HG03103 (cell line): ENCODE data around the gene GINS2.

Experiments
- ATAC-seq: cut with Tn5 transposase; IDR thresholded peaks from one replicate; pipeline ENCODE4 v1.9.1; 2021; ENCODE audit warnings: low read depth; ENCODE audit not compliant: unreplicated experiment

GINS2 gene

DNA sequence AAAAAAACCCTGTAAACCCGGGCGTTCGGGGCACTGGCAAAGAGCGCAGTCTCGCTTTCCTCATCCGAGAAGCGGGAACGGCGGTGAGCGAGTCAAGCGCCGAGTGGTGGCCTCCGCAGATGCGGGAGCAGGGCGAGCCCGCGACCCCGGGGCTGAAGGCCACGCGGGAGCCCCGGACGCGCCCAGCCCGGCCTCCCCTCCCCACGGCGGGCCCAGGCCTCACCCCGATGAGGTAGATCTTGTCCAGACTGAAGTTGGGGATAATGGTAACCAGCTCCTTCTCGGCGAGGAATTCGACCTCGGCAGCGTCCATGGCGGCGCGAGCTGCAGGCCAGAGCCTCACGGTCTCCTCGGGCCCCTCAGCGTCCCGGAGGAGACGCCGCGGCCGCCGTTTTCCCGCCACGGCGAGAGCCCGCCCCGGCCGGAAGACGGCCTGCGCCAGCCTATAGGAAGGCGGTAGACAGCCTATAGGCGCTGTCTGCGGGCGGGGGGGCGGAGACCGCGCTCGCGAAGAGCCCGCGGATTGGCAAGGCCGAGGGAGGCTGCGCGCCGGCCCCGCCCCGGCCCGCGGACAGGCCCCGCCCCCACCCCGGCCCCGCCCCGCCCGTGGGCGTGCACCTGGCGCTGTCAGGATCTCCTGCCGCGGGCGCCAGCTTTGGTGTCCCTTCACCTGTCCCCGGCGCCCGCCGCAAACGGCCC is at the start of gene GINS2:
GINS2 (minus strand) TSS at position 369 of the 699 bp plus-strand sequence; CDS start at position 313, 56 bp downstream.
- ATAC-seq: peak; percentile 94

DNA sequence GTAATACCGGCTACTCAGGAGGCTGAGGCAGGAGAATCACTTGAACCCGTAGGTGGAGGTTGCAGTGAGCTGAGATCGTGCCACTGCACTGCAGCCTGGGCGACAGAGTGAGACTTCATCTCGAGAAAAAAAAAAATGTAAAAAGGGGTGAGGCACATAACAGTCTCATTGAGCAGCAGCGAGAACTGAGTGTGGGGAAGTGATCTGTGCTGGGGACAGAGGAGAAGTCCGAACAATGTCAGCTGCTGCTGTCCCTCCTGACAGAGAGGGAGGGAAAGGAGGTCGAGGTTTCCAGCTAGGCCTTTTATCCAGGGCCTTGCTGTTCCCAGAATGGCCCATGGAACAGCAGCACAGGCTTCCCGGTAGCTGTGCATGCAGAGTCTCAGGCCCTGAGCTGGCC is 48.2 kb upstream of the GINS2 start:
- no peak for ATAC-seq

DNA sequence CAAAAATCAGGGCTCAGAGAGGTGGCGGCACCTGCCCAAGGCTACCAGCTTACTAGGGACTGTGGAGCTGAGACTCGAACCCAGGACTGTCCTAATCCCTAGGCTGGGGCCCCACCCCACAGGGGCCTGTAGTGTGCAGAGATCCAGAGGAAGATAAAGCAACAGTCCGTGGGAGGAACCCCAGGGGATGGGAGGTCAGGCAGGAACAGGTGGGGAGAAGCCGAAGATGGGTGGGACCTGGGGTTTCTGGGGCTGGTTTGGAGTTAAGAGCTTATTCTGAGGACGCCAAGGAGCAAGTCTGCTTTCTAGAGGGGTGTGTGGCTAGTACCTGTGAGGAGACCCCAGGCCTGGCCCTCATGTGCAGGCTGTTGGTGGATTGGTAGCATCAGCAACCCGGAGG is 47.2 kb upstream of the GINS2 start:
- no peak for ATAC-seq

DNA sequence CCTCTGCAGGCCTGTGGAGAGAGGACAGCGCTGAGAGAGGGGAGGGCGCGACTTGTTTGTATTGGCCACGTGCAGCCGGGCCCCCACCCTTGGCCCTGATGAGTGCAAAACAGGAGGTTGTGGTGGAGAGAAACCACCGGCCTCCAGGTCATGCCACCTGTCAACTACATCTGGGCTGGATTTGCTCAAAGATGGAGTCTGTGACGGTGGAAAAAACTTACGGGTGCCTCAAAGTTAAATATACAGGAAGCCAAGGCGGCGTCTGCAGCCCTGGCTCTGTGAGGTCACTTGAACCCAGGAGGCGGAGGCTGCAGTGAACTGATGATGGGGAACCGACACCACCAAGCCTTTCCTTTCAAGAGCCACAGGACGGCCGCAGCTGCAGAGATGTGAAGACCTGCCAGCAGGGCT is 46.5 kb upstream of the GINS2 start:
- ATAC-seq: no peak

DNA sequence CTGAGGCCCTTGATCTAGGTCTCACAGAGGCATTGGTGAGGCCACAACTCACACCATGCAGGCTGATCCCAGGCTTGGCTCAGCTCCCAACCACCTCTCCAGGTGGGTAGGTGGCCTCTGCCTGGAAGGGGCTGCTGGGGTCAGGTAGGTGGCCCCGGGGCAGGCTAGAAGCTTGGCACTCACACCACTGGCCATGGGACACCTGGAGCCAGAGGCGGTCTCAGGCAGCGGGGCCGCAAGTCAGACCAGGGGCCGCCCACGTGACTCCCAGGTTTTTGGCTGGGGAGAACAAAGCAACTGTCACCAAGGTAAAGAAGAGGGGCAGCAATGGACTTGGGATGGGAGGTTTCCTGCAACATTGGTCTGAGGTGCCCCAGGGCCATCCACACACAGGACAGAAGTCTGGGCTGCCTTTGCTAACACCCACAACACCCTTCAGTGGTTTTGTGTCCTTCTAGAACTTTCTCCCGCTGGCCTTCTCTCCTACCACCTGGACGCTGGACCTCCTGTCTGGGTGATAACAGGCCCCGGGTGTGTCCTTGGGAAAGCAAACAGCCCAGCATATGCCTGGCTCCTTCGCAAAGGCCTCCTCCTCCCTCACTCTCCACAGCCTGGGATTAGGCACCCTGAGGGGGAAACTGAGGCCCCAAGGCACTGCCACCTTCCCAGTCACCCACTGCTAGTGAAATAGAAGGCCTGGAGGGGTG is 45.7 kb upstream of the GINS2 start:
- no peak for ATAC-seq

DNA sequence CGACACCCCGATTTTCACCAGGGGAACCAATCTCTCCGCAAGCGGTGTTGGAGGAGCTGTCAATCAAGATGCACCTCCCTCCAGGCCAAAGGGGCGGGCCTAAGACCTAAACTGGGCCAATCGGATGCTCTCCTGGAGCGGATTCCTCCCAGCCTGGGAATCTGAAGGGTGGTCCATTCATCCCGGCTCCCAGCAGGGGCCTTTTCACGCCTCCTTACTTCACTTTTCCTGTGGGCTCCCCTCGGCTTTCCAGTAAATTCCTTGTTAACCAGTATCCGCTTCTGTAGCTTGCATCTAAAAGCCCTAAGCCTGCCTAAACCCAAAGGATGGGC is 45.1 kb upstream of the GINS2 start:
- no peak for ATAC-seq

DNA sequence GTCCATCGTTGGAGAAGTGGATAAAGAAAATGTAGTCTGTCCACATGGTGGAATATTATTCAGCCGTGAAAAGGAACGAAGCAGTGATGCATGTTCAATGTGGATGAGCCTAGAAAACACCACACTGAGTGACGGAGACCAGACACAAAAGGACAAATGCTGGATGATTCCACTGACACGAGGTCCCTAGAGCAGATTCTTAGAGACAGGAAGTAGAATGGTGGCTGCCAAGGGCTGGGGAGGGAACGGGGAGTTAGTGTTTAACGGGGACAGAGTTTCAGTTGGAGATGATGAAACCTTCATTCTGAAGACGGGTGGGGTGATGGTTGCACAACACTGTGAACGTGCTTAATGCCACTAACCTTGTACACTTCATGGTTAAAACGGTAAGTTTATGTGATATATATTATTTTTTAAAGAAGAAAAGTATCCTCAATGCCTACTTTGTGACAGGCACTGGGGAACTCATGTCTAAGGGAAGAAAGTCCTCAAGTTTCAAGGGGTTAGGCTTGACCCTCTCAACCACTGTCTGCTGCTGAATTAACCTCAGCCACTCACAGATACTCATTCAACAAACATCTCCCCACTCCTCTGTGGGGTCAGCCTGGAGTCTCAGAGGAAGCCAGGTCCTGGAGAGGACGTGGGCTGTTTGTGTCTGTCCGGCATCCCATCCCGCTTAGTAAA is 44.5 kb upstream of the GINS2 start:
- no peak for ATAC-seq

DNA sequence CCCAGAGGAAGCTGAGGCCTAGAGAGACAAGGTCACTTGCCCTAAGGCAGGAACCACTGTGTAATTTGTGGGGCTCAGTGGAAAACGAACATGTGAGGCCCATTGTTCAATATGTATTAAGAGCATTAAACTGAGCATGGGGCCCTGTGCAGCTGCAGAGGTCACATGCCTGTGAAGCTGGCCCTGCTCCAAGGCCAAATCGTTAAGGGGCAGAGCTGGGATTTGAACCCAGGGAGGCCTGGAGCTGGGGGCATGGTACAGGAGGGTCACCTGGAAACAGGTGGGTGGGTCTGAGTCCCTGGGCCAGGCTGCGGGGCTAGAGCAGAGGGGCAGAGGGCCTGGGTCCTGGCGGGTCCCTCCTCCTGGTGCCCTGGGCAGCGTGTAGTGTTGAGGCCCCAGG is 42.4 kb upstream of the GINS2 start:
- ATAC-seq: no peak

DNA sequence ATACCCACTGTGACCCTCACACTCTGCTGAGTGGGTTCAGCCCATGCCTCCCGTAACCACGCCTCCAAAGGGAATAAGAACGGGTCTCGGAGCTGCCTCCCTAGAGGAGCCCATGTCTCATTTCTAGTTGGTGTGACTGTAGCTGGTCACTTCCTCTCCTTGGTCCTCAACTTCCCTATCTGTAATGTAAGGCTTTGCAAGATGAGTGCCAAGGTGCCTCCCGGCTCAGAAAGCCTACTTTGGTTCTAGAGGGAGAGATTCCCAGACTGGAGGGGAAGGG is 41.4 kb upstream of the GINS2 start:
- ATAC-seq: no peak

DNA sequence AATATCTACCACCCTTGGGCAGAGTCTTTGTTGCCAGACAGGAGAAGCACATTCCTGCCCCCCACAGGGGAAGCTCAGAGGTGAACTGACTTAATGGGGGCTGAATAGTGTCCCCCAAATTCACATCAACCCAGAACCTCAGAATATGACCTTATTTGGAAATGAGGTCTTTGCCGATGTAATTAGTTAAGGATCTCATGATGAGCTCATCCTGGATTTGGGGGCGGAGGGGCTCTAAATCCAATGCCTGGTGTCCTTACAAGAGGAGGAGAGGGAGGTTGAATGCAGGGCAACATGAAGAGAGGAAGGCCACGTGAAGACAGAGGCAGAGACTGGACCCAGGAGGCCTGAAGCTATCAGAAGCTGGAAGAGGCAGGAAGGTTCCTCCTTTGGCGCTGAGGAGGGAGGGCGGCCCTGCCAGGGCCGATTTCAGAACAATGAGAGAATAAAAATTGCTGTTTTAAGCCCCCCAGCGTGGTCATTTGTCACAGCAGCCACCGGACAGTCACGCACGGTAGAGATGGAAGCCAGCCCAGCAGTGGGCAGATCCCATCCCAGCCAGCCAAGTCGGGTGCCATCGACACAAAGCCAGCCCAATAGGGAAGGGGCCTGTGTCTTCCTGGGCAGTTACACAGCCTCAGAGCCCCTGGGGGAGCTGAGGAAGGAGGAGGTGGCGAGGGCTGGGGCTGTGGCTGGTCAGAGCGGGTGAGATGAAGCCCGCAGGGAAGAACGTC is 40.9 kb upstream of the GINS2 start:
- ATAC-seq: no peak

DNA sequence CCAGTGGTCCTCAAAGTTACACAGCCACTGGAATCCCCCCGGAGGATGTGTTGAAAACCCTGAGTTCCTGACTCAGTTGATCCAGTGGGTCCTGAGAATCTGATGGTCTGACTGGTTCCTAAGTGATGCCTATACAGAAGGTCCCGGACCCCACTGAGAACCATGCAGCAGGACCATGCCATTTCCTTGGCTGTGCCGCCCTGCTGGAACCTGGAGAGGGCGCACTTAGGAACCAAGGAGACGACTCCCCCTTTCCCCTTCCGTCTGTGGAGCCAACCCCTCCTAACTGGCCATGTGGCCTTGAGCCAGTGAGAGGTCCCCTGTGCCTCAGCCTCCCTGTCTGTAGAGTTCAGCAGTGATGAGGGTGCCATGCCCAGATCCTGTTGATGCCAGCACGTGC is 40.1 kb upstream of the GINS2 start:
- no peak for ATAC-seq

DNA sequence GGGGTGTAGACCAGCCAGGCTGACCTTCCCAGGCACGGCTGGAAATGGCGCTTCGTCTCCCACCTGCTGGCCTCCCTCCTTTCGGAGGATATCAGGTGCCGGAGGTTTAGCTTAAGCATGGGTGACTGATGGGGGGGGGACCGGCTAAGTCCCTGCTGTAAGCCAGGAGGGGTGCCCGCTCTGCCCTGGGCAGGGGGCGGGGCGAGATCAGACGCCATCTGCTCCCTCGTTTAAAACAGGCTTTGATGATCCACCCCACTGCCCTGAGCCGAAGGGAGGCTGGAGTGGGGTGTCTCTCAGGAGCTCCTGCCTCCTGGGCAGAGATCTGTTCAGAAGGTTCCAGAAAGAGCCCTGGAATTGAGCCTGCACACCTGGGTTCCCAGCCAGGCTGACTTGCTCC is 36.2 kb upstream of the GINS2 start:
- no peak for ATAC-seq

DNA sequence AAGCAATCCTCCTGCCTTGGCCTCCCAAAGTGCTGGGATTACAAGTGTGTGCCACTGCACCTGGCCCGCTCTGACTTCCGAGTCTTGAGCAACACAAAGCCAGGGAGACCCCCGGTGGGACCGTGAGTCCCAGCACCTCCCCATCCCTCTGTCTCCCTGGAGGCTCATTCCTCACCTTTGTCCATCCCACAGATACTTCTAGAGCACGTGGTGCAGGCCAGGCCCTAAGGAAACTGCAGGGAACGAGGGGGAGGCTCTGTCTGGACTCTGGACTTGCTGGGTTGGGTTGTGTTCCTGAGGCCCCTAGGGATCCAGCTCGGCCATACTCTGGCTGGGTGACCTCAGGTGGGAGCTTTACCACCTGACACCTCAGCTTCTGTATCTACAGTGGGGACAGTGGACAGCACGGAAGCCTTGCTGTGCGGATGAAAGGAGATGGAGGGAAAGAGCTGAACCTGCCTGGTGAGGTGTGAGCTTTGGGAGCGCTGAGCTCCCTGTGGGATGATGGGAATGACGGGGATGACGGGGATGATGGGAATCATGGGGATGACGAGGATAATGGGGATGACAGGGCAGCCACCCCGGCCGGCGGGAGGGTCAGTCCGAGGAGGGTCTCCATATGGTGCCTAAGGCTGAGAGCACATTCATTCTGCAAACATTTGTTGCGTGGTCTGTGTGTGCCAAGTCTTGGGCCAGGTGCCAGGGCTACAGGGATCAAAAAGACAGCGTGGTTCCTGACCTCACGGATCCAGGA is 35.5 kb upstream of the GINS2 start:
- ATAC-seq: no peak

DNA sequence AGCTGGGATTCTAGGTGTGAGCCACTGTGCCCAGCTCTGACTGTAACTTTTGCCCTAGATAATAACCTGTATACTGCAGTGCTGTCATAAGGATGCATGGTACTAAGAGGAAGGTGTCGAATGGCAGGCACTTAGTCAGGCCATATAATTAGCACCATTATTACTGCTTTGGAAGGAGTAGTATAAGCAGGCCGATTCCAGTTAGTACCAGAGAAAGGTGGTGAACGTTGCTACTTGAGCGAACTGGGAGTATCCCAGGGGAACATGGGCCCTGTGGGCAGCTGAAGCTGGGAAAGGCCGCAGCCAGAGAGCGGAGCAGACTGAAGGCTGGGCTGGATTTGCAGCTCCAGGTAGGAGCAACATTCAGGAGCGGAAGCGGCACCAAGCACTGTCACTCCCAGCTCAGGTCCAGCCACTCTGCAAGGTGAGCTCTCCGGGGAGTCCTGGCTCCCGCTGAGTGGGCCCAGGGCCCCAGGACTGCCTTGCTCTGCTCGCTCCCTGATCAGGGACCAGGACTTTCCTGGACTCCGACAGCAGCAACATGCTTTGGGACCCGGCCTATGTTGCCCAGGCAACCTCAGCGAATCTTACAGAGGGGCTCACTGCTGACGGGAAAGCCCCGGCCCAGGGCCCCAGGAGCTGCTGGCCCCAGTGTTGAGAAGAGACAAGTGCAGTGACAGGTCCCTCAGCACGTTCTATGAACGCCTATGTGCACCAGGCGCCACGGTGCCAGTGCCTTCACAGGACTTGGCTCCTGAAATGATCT is 33.6 kb upstream of the GINS2 start:
- no peak for ATAC-seq

DNA sequence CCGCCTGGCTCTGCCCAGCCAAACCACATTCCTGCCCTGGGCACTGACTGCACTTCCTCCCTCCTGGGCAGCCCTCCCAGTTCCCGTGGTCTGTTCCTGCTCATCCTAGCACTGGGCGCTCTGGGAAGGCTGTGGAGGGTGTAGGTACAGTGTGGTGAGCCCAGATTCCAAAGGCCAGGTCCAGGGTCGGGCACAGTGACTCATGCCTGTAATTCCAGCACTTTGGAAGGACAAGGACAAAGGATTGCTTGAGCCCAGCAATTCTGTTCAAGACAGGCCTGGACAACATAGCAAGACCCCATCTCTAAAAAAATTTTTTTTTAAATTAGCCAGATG is 31.5 kb upstream of the GINS2 start:
- no peak for ATAC-seq

DNA sequence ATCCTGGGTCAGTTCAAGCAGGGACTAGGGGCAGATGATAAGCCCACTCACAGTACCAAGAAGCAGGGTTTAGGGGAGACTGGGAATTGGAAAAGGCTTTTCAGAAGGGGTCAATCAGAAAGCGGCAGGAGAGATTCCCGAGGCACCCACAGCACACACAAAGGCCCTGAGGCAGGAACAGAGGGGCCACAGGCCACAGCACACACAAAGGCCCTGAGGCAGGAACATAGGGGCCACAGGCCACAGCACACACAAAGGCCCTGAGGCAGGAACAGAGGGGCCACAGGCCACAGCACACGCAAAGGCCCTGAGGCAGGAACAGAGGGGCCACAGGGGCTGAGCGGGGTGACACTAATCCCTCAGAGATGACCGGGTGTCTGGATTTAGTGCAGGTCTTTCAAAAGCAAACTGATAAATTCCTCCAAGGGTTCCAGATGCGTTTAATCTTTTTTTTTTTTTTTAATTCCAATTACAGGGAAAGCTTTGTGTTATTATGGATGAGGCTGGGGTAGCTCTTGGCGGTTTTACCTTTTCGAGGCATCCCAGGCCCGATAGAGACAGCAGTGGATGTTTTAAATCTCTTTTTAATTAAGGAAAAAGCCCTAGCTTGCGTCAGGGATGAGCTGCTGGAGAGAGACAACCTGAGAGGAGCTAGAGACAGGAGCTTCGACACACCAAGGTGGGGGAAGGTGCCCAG is 31.0 kb upstream of the GINS2 start:
- ATAC-seq: no peak

DNA sequence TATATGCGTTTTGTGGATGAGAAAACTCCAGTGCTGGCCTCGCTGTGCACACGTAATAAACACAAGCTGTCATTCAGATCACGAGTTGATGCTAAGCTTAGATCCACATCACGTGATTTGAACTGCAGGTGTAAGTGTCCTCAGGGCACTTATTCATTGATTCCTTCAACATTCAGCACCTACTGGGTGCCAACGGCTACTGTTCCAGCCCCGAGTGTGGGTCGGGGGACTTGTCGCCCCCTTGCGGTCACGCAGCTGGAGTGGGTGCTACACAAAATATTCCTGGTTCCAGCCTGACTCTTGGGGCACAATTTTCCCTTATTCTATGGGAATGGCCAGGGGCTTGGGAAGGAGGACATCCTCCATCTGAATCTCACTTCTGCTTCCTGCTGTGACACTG is 29.9 kb upstream of the GINS2 start:
- no peak for ATAC-seq

DNA sequence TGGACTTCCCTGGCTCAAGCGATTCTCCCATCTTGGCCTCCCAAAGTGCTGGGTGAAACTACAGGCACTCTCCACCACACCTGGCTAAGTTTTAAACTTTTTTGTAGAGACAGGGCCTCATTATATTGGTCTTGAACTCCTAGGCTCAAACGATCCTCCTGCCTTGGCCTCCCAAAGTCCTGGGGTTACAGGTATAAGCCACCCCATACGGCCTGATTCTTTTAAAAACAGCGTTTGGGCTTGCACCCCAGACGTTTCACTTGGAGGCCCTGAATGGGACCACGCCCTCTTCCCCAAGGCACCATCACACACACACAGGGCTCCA is 29.4 kb upstream of the GINS2 start:
- no peak for ATAC-seq

DNA sequence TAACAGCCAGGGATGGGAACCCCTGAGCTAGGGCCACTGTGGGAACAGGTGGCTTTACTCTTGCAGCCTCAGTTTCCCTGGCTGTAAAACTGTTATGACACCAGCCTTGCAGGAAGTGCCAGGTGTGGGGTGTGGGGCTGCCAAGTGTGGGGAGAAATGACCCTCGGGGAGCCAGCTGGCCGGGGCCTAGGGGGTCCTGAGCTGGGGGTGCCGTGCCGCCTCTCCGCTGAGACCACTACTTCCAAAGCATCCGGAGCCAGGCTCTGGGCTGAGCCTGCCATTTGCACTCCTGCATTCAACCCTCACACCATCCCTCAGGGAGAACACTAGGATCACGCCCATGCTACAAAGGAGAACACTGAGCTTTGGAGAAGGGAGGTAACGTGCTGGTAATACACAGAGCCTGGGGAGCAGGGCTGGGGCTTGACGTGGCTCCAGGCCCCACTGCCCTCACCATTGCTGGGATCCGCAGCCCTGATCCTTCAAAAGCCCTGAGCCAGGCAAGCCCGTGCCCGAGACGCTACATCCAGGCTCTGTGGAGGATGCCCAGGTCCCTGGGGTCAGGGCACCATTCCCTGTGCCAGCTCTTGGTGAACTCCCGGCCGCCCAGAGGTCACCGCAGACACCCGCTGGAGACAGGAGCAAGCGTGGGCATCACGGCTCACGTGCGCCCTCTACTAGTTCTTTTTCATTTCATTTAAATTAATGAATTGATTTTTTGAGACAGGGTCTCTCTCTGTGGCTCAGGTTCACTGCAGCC is 28.8 kb upstream of the GINS2 start:
- ATAC-seq: no peak
